ENCODE measurements around the gene FMNL3. TPM values are rescaled to one million over a fixed set of nuclear protein-coding genes. Genes with fewer than 3 reads are reported as not detected.

The FMNL3 gene
- total RNA-seq, 1 experiment from 2014 or later: 0.58 TPM

DNA sequence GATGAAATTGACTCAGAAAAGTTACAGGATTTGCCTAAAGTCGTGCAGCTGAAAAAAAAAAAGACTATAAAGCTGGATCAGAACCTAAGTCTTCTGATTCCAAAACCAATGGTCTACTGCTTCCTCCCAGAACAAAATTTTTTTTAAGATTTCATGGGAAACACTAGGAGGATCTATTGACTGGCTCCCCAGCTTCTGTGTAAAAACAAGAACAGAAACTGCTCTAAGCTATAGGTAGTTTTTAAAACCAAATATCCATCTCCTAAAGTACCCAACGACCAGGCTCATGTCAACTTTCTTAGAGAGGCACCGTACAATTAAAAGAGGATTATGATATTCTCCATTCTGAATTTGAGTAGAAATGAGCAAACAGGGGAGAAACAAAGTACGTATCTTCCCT is 9.4 kb downstream of the FMNL3 start:
- Mint-ChIP-seq H3K27me3 (ENCODE audit: insufficient read depth, unreplicated experiment) (no peaks in the 10 kb centered on the region), H3K9me3 (ENCODE audit: unreplicated experiment) (no peaks in the 10 kb centered on the region), H3K4me3 (ENCODE audit: unreplicated experiment) (no peak overlapping the region), H3K36me3 (ENCODE audit: insufficient read depth, unreplicated experiment) (no peaks in the 10 kb centered on the region), H3K4me1 (ENCODE audit: insufficient read depth, unreplicated experiment) (no peaks in the 10 kb centered on the region), H3K27ac (ENCODE audit: low read depth, unreplicated experiment) (no peak overlapping the region)
- intact Hi-C loops (cut with micrococcal nuclease): no loop called here
- TF ChIP-seq, protein P1, sequence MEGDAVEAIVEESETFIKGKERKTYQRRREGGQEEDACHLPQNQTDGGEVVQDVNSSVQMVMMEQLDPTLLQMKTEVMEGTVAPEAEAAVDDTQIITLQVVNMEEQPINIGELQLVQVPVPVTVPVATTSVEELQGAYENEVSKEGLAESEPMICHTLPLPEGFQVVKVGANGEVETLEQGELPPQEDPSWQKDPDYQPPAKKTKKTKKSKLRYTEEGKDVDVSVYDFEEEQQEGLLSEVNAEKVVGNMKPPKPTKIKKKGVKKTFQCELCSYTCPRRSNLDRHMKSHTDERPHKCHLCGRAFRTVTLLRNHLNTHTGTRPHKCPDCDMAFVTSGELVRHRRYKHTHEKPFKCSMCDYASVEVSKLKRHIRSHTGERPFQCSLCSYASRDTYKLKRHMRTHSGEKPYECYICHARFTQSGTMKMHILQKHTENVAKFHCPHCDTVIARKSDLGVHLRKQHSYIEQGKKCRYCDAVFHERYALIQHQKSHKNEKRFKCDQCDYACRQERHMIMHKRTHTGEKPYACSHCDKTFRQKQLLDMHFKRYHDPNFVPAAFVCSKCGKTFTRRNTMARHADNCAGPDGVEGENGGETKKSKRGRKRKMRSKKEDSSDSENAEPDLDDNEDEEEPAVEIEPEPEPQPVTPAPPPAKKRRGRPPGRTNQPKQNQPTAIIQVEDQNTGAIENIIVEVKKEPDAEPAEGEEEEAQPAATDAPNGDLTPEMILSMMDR (IDR thresholded peaks at IDR 0.05; ENCODE audit: unreplicated experiment): no peak
- no TSS peak for BruUV-seq (replicated peaks)
- DNase-seq (ENCODE audit: unreplicated experiment): no peak
- ChIA-PET POLR2A (no interaction called here), CTCF (interaction anchor here (1.1 kb wide), 1 partner anchor 15 kb away, joined by 5 read pairs; no protein-coding TSS in a partner anchor)

DNA sequence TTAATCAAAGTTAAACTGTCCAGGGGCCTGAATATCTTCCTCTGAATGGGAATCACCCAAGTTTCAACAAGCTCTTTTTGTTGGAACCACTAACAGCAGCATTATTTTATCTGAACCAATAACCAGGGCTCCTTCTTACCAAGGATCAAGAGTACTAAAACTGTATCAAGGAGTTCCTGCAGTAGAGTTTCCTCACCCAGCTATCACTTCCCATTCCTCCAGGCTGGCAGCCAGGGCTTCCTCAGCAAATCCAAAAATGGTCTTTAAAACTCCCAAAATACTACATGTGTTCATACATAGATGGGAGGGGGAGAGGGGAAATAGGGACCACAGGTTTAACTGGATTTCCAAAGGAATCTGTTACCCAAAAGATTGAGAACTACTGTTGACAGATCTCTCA is 10.5 kb downstream of the FMNL3 start:
- H3K4me3 Mint-ChIP-seq (ENCODE audit: unreplicated experiment): no peak overlapping the region
- no peaks in the 10 kb centered on the region for H3K4me1 Mint-ChIP-seq (ENCODE audit: insufficient read depth, unreplicated experiment)
- H3K27ac Mint-ChIP-seq (ENCODE audit: low read depth, unreplicated experiment): no peak overlapping the region
- no peaks in the 10 kb centered on the region for H3K36me3 Mint-ChIP-seq (ENCODE audit: insufficient read depth, unreplicated experiment)
- CTCF ChIA-PET: interaction anchor here (0.6 to 0.9 kb wide), 2 partner anchors 17 to 365 kb away, joined by 3 read pairs; no protein-coding TSS in a partner anchor
- DNase-seq (ENCODE audit: unreplicated experiment): no peak
- POLR2A ChIA-PET: interaction anchor here (1.5 kb wide), 1 partner anchor 9 kb away, joined by 3 read pairs; no protein-coding TSS in a partner anchor
- H3K27me3 Mint-ChIP-seq (ENCODE audit: insufficient read depth, unreplicated experiment): no peaks in the 10 kb centered on the region
- H3K9me3 Mint-ChIP-seq (ENCODE audit: unreplicated experiment): no peaks in the 10 kb centered on the region
- TF ChIP-seq, protein P1 (IDR thresholded peaks at IDR 0.05; ENCODE audit: unreplicated experiment): no peak
- BruUV-seq (replicated peaks): no TSS peak
- intact Hi-C loops (cut with micrococcal nuclease): no loop called here

DNA sequence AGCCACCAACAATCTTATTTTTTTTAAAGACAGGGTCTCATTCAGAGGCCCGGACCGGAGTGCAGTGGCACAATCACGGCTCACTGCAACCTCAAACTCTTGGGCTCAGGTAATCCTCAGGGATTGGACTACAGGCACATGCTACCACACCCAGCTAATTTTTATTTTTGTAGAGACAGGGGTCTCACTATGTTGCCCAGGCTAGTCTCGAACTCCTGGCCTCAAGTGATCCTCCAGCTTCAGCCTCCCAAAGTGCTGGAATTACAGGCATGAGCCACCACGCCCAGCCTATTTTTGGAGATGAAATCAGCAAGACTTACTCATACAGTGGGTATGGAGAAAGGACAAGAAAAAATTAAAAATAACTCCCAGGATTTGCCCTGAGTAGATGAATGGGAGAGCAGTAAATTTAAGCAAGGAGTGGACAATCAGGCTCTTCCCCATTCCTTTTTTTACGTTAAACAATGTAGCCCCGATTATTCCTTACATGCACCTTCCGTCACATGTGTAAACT is 13.2 kb downstream of the FMNL3 start:
- no peaks in the 10 kb centered on the region for H3K36me3 Mint-ChIP-seq (ENCODE audit: insufficient read depth, unreplicated experiment)
- DNase-seq (ENCODE audit: unreplicated experiment): no peak
- no peaks in the 10 kb centered on the region for H3K9me3 Mint-ChIP-seq (ENCODE audit: unreplicated experiment)
- TF ChIP-seq, protein P1 (IDR thresholded peaks at IDR 0.05; ENCODE audit: unreplicated experiment): no peak
- intact Hi-C loops (cut with micrococcal nuclease): no loop called here
- no TSS peak for BruUV-seq (replicated peaks)
- H3K4me3 Mint-ChIP-seq (ENCODE audit: unreplicated experiment): no peak overlapping the region
- POLR2A ChIA-PET: no interaction called here
- H3K27ac Mint-ChIP-seq (ENCODE audit: low read depth, unreplicated experiment): no peak overlapping the region
- CTCF ChIA-PET: no interaction called here
- peaks cover 11% of the 10 kb centered on the region for H3K27me3 Mint-ChIP-seq (ENCODE audit: insufficient read depth, unreplicated experiment)
- H3K4me1 Mint-ChIP-seq (ENCODE audit: insufficient read depth, unreplicated experiment): no peaks in the 10 kb centered on the region

DNA sequence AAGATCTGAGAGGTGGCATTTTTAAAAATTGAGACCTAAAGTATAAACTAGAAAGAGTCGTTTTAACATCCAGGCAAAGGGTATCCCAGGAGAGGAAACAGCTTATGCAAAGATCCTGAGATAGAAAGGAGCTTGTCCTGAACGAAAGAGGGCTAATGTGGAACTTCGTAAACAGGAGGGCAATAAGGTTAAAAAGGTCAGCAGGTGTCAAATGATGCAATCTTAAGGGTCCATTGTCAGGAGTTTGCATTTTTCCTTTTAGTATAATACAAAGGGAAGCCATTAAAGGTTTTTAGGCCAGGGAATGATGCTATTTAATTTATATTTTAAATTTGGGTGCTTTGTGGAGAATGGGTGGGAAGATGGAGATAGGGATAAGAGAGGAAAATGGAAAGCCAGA is 14.4 kb downstream of the FMNL3 start:
- Mint-ChIP-seq H3K27me3 (ENCODE audit: insufficient read depth, unreplicated experiment) (peaks cover 11% of the 10 kb centered on the region), H3K4me1 (ENCODE audit: insufficient read depth, unreplicated experiment) (no peaks in the 10 kb centered on the region), H3K36me3 (ENCODE audit: insufficient read depth, unreplicated experiment) (no peaks in the 10 kb centered on the region), H3K9me3 (ENCODE audit: unreplicated experiment) (no peaks in the 10 kb centered on the region), H3K27ac (ENCODE audit: low read depth, unreplicated experiment) (no peak overlapping the region), H3K4me3 (ENCODE audit: unreplicated experiment) (no peak overlapping the region)
- ChIA-PET POLR2A (interaction anchor here (0.7 kb wide), 1 partner anchor 75 kb away, joined by 3 read pairs; no protein-coding TSS in a partner anchor), CTCF (interaction anchor here (0.8 kb wide), 1 partner anchor 13 kb away, joined by 4 read pairs; no protein-coding TSS in a partner anchor)
- no peak for DNase-seq (ENCODE audit: unreplicated experiment)
- BruUV-seq (replicated peaks): no TSS peak
- TF ChIP-seq, protein P1 (IDR thresholded peaks at IDR 0.05; ENCODE audit: unreplicated experiment): no peak
- intact Hi-C loops (cut with micrococcal nuclease): no loop called here

All from MCF 10A (cell line).